GM12878 (cell line): ENCODE measurements around the gene UNC13B.

ENCODE experiments used
- NR2F1 ChIP-seq: fragments of 450-650 bp; conservative IDR thresholded peaks from 2 replicates; pipeline ENCODE4 v1.6.1; 2017; ENCODE audit warnings: mild to moderate bottlenecking
- ZNF24 ChIP-seq: fragments of 450-650 bp; IDR thresholded peaks from 2 replicates; pipeline ENCODE4 v1.6.1; 2017; ENCODE audit warnings: antibody characterized with exemption, mild to moderate bottlenecking

DNA sequence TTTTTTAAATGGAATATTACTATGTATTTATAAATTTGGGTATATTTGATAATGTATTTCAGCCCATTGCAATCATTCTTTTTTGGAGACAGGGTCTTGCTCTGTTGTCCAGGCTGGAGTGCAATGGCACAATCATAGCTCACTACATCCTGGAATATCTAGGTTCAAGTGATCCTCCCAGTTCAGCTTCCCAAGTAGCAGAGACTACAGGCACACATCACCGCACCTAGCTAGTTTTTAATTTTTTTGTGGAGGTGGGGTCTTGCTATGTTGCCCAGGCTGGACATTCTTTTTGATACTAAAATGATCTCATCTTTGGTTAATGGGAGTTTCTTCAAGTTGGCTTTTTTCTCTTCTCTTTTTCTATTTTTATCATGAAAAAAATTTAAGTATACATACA, 91.3 kb downstream of the UNC13B start:
- TF ChIP-seq NR2F1 (no peak), ZNF24 (no peak)
